HG03280 (cell line): ENCODE measurements around the gene KCTD18.
A peak's percentile ranks its signal among the peaks of the same experiment; 100 is the strongest.

Experiments
- ATAC-seq: cut with Tn5 transposase; IDR thresholded peaks from one replicate; pipeline ENCODE4 v1.9.1; 2021; ENCODE audit warnings: mild to moderate bottlenecking, moderate library complexity; ENCODE audit not compliant: unreplicated experiment

Gene KCTD18

GRCh38 chr2:200486529-200486928 lies 23.3 kb downstream of the KCTD18 start:
- no peak for ATAC-seq

GRCh38 chr2:200484934-200485333 lies 24.9 kb downstream of the KCTD18 start:
- no peak for ATAC-seq

- ATAC-seq = peak; percentile 64
These were observed 26.1 kb downstream of the KCTD18 start for GRCh38 chr2:200483729-200484198.

- ATAC-seq = no peak
These were observed 27.7 kb downstream of the KCTD18 start for GRCh38 chr2:200482194-200482593.

- no peak for ATAC-seq
These were observed 30.1 kb downstream of the KCTD18 start for GRCh38 chr2:200479692-200480265.

GRCh38 chr2:200477667-200478131 lies 32.2 kb downstream of the KCTD18 start:
- no peak for ATAC-seq

GRCh38 chr2:200476836-200477235 lies 33.0 kb downstream of the KCTD18 start:
- no peak for ATAC-seq

GRCh38 chr2:200475795-200476194 lies 34.1 kb downstream of the KCTD18 start:
- ATAC-seq = no peak

GRCh38 chr2:200472853-200473464 lies 36.9 kb downstream of the KCTD18 start:
- ATAC-seq = no peak

- peak; percentile 22 for ATAC-seq
These were observed 37.8 kb downstream of the KCTD18 start for GRCh38 chr2:200471928-200472645.

- ATAC-seq = peak; percentile 85
These were observed 38.5 kb downstream of the KCTD18 start for GRCh38 chr2:200471324-200471848.

GRCh38 chr2:200470230-200470629 lies 39.6 kb downstream of the KCTD18 start:
- no peak for ATAC-seq

- ATAC-seq = no peak
These were observed 40.1 kb downstream of the KCTD18 start for GRCh38 chr2:200469708-200470211.

- no peak for ATAC-seq
These were observed 41.8 kb downstream of the KCTD18 start for GRCh38 chr2:200467806-200468681.

GRCh38 chr2:200466425-200467418 lies 43.1 kb downstream of the KCTD18 start:
- ATAC-seq = no peak

- no peak for ATAC-seq
These were observed 46.4 kb downstream of the KCTD18 start for GRCh38 chr2:200463452-200463851.

- ATAC-seq = no peak
These were observed 47.8 kb downstream of the KCTD18 start for GRCh38 chr2:200461846-200462710.

GRCh38 chr2:200459101-200459500 lies 50.8 kb downstream of the KCTD18 start:
- ATAC-seq = no peak
